ENCODE measurements around the gene ZNF407. TPM values are rescaled to one million over a fixed set of nuclear protein-coding genes. Genes with fewer than 3 reads are reported as not detected.

ZNF407 gene
- total and polyA plus RNA-seq, 4 donors, result 2.8 to 34.9 (median 9.5) TPM

GRCh38 chr18:75073654-75074053 lies 476.0 kb downstream of the ZNF407 start:
- no peaks in the 10 kb centered on the region for H3K27me3 ChIP-seq (ENCODE audit: control insufficient read depth in 3 of 3, insufficient read depth in 3 of 3, low read length in 2 of 3)
- TF ChIP-seq, protein P1, sequence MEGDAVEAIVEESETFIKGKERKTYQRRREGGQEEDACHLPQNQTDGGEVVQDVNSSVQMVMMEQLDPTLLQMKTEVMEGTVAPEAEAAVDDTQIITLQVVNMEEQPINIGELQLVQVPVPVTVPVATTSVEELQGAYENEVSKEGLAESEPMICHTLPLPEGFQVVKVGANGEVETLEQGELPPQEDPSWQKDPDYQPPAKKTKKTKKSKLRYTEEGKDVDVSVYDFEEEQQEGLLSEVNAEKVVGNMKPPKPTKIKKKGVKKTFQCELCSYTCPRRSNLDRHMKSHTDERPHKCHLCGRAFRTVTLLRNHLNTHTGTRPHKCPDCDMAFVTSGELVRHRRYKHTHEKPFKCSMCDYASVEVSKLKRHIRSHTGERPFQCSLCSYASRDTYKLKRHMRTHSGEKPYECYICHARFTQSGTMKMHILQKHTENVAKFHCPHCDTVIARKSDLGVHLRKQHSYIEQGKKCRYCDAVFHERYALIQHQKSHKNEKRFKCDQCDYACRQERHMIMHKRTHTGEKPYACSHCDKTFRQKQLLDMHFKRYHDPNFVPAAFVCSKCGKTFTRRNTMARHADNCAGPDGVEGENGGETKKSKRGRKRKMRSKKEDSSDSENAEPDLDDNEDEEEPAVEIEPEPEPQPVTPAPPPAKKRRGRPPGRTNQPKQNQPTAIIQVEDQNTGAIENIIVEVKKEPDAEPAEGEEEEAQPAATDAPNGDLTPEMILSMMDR (IDR thresholded peaks at IDR 0.05; ENCODE audit: control extremely low read depth, extremely low read depth), result no peak
- H3K4me1 ChIP-seq (ENCODE audit: control insufficient read depth in 5 of 5, insufficient read depth in 5 of 5, low read length in 5 of 5), result peaks cover 0 to 18% (median 0%) of the 10 kb centered on the region in 5 donors
- H3K9ac ChIP-seq (ENCODE audit: insufficient read depth in 1 of 2, low read length in 2 of 2), result no peak overlapping the region
- H3K9me3 ChIP-seq (ENCODE audit: control insufficient read depth in 4 of 4, insufficient read depth in 3 of 4, low read length in 3 of 4), result peaks cover 0 to 6% (median 0%) of the 10 kb centered on the region in 4 donors
- no peak for ATAC-seq (ENCODE audit: insufficient read depth, low FRiP score)
- H3K36me3 ChIP-seq (ENCODE audit: control insufficient read depth in 4 of 4, insufficient read depth in 4 of 4, low read length in 4 of 4), result no peaks in the 10 kb centered on the region
- no peak for DNase-seq
- no peak overlapping the region for H3K4me3 ChIP-seq
- H3K27ac ChIP-seq (ENCODE audit: low read depth in 1 of 2, low read length in 1 of 2), result no peak overlapping the region
- 94 to 95% methylated on average over 9 of the region's 9 CpGs for WGBS, 2 donors

- Histone ChIP-seq H3K27ac (ENCODE audit: low read depth in 1 of 2, low read length in 1 of 2) (no peak overlapping the region), H3K36me3 (ENCODE audit: control insufficient read depth in 4 of 4, insufficient read depth in 4 of 4, low read length in 4 of 4) (no peaks in the 10 kb centered on the region), H3K27me3 (ENCODE audit: control insufficient read depth in 3 of 3, insufficient read depth in 3 of 3, low read length in 2 of 3) (no peaks in the 10 kb centered on the region), H3K4me3 (no peak overlapping the region), H3K9me3 (ENCODE audit: control insufficient read depth in 4 of 4, insufficient read depth in 3 of 4, low read length in 3 of 4) (peaks cover 0 to 9% (median 0%) of the 10 kb centered on the region in 4 donors), H3K4me1 (ENCODE audit: control insufficient read depth in 5 of 5, insufficient read depth in 5 of 5, low read length in 5 of 5) (peaks cover 0 to 17% (median 0%) of the 10 kb centered on the region in 5 donors), H3K9ac (ENCODE audit: insufficient read depth in 1 of 2, low read length in 2 of 2) (no peak overlapping the region)
- WGBS, 2 donors, result 88% methylated on average over 13 of the region's 13 CpGs
- ATAC-seq (ENCODE audit: insufficient read depth, low FRiP score) (no peak), DNase-seq (no peak)
- TF ChIP-seq, protein P1 (IDR thresholded peaks at IDR 0.05; ENCODE audit: control extremely low read depth, extremely low read depth), result no peak
These were observed 476.7 kb downstream of the ZNF407 start for GRCh38 chr18:75074196-75075015.

DNA sequence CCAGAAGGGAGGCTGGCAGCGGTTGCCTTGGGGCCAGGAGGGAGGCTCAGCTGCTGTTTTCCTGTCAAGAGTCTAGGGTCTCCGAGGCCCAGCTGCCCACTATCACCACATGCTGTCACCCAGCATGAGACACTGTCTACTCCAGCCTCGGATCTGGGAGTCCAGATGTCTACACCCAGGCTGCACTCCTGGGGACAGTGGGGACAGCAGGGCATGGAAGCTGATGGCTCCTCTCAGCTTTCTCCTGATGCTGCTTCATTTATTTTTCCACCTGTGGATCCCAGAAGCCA lies 477.3 kb downstream of the ZNF407 start:
- no peak for ATAC-seq (ENCODE audit: insufficient read depth, low FRiP score)
- TF ChIP-seq, protein P1 (IDR thresholded peaks at IDR 0.05; ENCODE audit: control extremely low read depth, extremely low read depth), result no peak
- 91 to 92% methylated on average over 3 of the region's 3 CpGs for WGBS, 2 donors
- Histone ChIP-seq H3K27me3 (ENCODE audit: control insufficient read depth in 3 of 3, insufficient read depth in 3 of 3, low read length in 2 of 3) (no peaks in the 10 kb centered on the region), H3K4me3 (no peak overlapping the region), H3K9ac (ENCODE audit: insufficient read depth in 1 of 2, low read length in 2 of 2) (no peak overlapping the region), H3K4me1 (ENCODE audit: control insufficient read depth in 5 of 5, insufficient read depth in 5 of 5, low read length in 5 of 5) (peaks cover 0 to 15% (median 0%) of the 10 kb centered on the region in 5 donors), H3K9me3 (ENCODE audit: control insufficient read depth in 4 of 4, insufficient read depth in 3 of 4, low read length in 3 of 4) (peaks cover 0 to 9% (median 0%) of the 10 kb centered on the region in 4 donors), H3K36me3 (ENCODE audit: control insufficient read depth in 4 of 4, insufficient read depth in 4 of 4, low read length in 4 of 4) (no peaks in the 10 kb centered on the region), H3K27ac (ENCODE audit: low read depth in 1 of 2, low read length in 1 of 2) (no peak overlapping the region)
- DNase-seq, result no peak
